Large intestine (tissue), 3 donors: Measurements from ENCODE around the gene CTNNA3. TPM values are rescaled to one million over a fixed set of nuclear protein-coding genes. Genes with fewer than 3 reads are reported as not detected.
"Not testable (repeated sequence)": the region's sequence is repeated elsewhere in the genome, so short reads cannot be mapped to it uniquely, and the experiment has no call there.

Experiments used
- DNase-seq, 2 donors: peaks; one replicate each; pipeline versions ENCODE4 v3.0.0 to v3.0.0-alpha.2; 2013
- H3K27ac ChIP-seq: one replicate; pipeline ENCODE4 v1.5.1; 2013; ENCODE audit warnings: low read length
- H3K27me3 ChIP-seq: 2 replicates; pipeline ENCODE4 v1.6.1; 2013; ENCODE audit warnings: low read length; ENCODE audit not compliant: control insufficient read depth, insufficient read depth
- H3K36me3 ChIP-seq: 2 replicates; pipeline ENCODE4 v1.6.1; 2013; ENCODE audit warnings: low read length; ENCODE audit not compliant: control insufficient read depth, insufficient read depth
- H3K4me1 ChIP-seq: one replicate; pipeline ENCODE4 v1.6.1; 2013; ENCODE audit warnings: low read length; ENCODE audit not compliant: control insufficient read depth, insufficient read depth
- H3K4me3 ChIP-seq: one replicate; pipeline ENCODE4 v1.5.1; 2013; ENCODE audit warnings: low read length
- H3K9me3 ChIP-seq: one replicate; pipeline ENCODE4 v1.6.1; 2013; ENCODE audit warnings: mild to moderate bottlenecking, low read depth, low read length, moderate library complexity; ENCODE audit not compliant: control insufficient read depth
- WGBS: methylation state at CpG from one replicate; pipeline ENCODE4 v1.1.5; 2013; ENCODE audit warnings: low lambda C conversion rate; ENCODE audit not compliant: insufficient coverage; 5-methylcytosine and 5-hydroxymethylcytosine counted together
- polyA plus RNA-seq: library from polyadenylated mRNA; unstranded; fragments of 120-200 nt; gene quantifications from one replicate; pipeline ENCODE4 v1.2.1, GENCODE V29; 2013

CTNNA3 gene
- polyA plus RNA-seq, 1 donor = 2.3 TPM

DNA sequence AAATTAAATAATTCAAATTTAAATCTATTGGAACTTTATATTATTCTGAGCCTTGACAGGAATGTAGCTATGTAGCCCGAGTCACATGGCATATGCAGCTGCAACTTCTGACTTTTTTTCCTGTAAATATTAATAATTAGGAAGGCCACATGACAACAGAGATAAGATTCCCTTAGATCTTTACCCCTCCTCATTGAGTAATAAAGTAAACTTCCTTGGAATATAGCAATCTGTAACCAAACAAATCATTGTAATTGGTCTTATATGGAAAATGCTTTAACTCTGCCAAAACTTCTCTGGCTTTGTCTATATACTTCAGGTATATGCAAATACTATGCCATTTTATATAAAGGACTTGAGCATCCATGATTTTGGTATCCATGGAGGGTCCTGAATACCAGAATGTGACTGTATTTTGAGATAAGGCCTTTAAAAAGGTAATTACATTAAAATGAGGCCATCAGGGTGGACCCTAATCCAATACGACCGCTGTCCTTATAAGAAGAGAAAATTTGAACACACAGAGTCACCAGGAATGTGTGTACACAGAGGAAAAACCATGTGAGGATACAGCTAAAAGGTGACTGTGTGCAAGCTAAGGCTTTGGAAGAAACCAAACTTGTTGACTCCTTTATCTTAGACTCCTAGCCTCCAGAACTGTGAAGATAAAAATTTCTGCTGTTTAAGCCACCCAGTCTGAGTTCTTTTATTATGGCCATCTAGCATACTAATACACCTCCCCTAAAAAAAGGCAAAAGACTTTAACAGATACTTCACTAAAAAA, 222.0 kb downstream of the CTNNA3 start:
- Histone ChIP-seq H3K27me3 (no peaks in the 10 kb centered on the region), H3K4me1 (no peaks in the 10 kb centered on the region), H3K36me3 (no peaks in the 10 kb centered on the region), H3K9me3 (peaks cover 16% of the 10 kb centered on the region), H3K27ac (no peak overlapping the region), H3K4me3 (no peak overlapping the region)
- 30% methylated on average over 2 of the region's 3 CpGs for WGBS
- peak in 1 of 2 donors; percentile 10 for DNase-seq

DNA sequence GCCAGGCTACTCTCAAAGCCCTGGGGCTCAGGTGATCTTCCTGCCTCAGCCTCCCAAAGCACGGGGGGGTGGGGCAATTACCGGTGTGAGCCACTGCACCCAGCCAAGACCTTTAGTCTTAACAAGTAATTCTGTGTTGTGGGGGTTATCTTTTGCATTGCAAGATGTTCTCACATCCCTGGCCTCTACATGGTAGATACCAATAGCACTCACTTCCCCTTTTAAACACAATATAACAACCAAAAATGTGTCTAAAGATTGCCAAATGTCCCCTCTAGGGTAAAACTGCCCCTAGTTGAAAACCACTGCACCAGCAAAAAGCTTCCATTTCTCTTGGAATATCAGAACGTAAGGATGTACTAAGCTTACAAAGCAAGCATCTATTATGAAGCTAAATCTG, 225.0 kb downstream of the CTNNA3 start:
- Histone ChIP-seq H3K27me3 (no peaks in the 10 kb centered on the region), H3K36me3 (no peaks in the 10 kb centered on the region), H3K4me3 (no peak overlapping the region), H3K9me3 (peaks cover under 1% of the 10 kb centered on the region), H3K27ac (no peak overlapping the region), H3K4me1 (no peaks in the 10 kb centered on the region)
- no CpG with 5 or more reads among the region's 3 CpGs for WGBS
- no peak for DNase-seq

DNA sequence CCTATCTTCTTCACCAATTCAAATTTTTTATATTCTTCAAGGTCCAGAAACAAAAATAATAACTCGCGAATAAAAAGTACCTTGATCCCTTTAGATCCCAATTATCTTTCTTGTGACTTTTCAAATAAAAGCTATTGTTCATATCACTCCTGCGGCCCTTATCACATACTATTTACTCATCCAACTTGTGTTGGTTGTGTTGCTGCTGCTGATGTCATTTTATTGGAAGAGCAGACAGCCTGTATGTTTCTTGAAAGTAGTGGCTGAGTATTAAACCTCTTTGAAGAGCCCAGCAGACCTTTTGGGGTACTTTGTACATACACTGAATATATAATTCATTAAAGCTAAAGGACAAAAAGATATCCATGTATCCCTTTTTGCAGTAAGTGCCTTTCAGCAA, 231.7 kb downstream of the CTNNA3 start:
- Histone ChIP-seq H3K27ac (no peak overlapping the region), H3K9me3 (no peaks in the 10 kb centered on the region), H3K36me3 (no peaks in the 10 kb centered on the region), H3K27me3 (no peaks in the 10 kb centered on the region), H3K4me3 (no peak overlapping the region), H3K4me1 (no peaks in the 10 kb centered on the region)
- no peak for DNase-seq
- 40% methylated on average over 1 of the region's 3 CpGs for WGBS

DNA sequence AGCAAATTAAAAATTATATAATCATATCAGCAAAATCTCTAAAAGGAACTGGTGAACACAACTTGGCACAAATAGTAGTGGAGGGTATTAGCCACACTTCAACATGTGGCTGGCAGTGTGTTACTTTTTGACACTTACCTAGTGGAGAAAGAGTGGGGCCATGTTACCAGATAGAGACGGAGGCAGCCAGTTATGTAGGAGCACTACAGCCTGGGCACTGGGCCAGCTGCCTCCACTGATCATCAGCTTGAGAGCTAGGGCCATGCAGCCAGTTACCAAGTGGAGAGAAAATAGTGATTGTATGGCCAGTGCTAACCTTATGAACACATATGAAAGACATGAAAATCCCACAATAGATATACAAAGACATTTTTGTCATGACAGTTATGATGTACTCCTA, 243.1 kb downstream of the CTNNA3 start:
- Histone ChIP-seq H3K36me3 (no peaks in the 10 kb centered on the region), H3K27me3 (no peaks in the 10 kb centered on the region), H3K4me1 (no peaks in the 10 kb centered on the region), H3K9me3 (peaks cover 2% of the 10 kb centered on the region), H3K4me3 (no peak overlapping the region), H3K27ac (no peak overlapping the region)
- no peak for DNase-seq
- no CpG with 5 or more reads among the region's 1 CpG for WGBS

DNA sequence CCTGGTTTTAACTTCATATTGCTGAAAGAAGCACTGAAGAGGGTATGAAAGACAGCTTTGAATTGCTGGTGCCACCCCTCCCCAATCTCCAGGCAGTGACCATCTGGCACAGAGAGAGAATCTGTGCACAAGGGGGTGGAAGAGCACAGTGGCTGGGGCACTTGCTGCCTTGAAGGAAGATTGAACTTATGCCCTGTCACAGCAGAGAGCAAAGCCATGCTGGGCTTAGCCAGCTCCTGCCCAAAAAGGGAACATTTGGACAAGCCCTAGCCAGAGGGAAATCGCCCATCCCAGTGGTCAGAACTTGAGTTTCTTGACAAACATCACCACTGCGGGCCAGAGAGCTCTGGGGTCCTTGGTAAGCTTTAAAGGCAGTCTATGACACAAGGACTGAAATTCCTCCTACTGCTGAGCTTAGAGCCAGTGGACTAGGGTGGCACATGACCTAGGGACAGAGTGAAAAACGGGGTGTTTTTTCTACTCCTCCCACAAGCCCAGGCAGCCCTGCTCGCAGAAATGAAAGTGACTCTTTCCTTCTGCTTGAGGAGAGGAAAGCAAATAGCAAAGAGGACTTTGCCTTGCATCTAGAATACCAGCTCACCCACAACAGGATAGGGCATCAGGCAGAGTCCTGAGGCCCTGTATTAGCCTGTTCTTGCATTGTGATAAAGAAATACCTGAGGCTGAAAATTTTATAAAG, 257.2 kb downstream of the CTNNA3 start:
- H3K4me1 ChIP-seq = no peaks in the 10 kb centered on the region
- peak; percentile 53 to 78 for DNase-seq
- H3K9me3 ChIP-seq = peaks cover 2% of the 10 kb centered on the region
- no peaks in the 10 kb centered on the region for H3K27me3 ChIP-seq
- WGBS = 100% methylated on average over 1 of the region's 4 CpGs
- peak overlapping the region; percentile 37 for H3K27ac ChIP-seq
- no peaks in the 10 kb centered on the region for H3K36me3 ChIP-seq
- no peak overlapping the region for H3K4me3 ChIP-seq

DNA sequence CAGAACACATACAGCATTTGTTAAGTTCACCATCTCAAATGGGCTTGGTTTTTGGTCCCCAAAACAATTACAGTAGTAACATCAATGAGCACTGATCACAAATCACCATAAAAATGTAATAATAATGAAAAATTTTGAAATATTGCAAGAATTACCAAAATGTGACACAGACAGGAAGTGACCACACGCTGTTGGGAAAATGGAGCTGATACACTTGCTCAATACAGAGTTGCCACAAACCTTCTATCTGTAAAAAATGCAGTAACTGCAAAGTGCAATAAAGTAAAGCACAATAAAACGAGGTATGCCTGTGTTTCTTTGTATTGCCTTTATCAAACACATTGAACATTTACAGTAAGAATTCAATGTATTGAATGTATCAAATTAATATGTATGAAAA, 262.7 kb downstream of the CTNNA3 start:
- DNase-seq = peak in 1 of 2 donors; percentile 6
- 78% methylated on average over 1 of the region's 2 CpGs for WGBS
- no peaks in the 10 kb centered on the region for H3K36me3 ChIP-seq

DNA sequence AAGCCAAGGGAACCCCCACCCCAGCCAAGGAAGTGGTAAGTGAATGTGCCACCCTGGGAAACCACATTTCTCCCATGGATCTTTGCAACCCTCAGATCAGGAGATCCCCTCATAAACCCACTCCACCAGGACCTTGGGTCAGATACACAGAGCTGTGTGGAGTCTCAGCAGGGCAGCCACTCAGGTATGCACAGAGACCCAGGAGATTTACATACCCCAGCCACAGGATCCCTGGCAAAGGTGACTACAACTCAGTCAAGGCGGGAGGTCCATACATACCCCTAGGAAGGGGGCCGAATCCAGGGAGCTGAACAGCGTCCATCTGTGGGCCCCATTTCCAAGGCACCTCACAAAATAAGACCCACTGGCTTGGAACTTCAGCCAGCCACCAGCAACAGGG, 293.4 kb downstream of the CTNNA3 start:
- Histone ChIP-seq H3K36me3 (no peaks in the 10 kb centered on the region), H3K9me3 (no peaks in the 10 kb centered on the region), H3K4me1 (no peaks in the 10 kb centered on the region), H3K27me3 (no peaks in the 10 kb centered on the region), H3K4me3 (no peak overlapping the region), H3K27ac (no peak overlapping the region)
- WGBS = no CpG with 5 or more reads among the region's 3 CpGs
- DNase-seq = no peak

More for the DNA sequence above, 262.7 kb downstream of the CTNNA3 start:
- H3K4me3 ChIP-seq = no peak overlapping the region
- H3K27me3 ChIP-seq = no peaks in the 10 kb centered on the region
- H3K4me1 ChIP-seq = no peaks in the 10 kb centered on the region
- H3K27ac ChIP-seq = no peak overlapping the region
- H3K9me3 ChIP-seq = no peaks in the 10 kb centered on the region

DNA sequence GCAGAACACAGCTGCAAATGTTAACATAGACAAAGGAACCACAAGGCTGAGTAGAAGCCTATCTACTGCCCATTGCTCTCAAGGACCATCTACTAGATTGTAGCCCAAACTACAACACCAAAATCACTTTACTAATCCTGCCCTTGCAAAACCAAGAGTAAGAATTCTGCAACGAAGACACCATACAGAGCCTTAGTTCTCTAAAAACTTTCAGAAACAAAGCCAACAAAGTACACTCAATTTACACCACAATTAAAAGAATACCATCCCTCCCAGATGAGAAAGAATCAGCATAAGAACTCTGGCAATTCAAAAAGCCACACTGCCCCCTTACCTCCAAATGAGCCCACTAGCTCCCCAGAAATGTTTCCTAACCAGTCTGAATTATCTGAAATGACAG, 294.3 kb downstream of the CTNNA3 start:
- H3K9me3 ChIP-seq = no peaks in the 10 kb centered on the region

DNA sequence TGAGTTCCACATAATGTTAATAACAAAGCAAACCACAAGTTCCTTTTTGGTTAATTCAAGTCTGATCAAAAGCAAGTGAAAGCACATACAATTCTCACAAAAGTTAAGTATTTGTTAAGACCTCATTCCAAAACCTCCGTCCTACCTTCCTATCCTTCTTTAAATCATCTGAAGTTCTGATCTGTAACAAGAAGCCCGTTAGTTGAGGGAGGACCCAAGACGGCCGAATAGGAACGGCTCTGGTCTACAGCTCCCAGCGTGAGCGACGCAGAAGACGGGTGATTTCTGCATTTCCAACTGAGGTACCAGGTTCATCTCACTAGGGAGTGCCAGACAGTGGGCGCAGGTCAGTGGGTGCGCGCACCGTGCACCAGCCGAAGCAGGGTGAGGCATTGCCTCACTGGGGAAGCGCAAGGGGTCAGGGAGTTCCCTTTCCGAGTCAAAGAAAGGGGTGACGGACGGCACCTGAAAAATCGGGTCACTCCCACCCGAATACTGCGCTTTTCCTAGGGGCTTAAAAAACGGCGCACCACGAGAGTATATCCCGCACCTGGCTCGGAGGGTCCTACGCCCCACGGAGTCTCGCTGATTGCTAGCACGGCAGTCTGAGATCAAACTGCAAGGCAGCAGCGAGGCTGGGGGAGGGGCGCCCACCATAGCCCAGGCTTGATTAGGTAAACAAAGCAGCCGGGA, 309.0 kb downstream of the CTNNA3 start:
- H3K4me3 ChIP-seq = peak overlapping the region; percentile 16
- H3K27ac ChIP-seq, H3K4me1 ChIP-seq, H3K27me3 ChIP-seq, H3K9me3 ChIP-seq, H3K36me3 ChIP-seq, DNase-seq: not testable (repeated sequence)
- no CpG with 5 or more reads among the region's 33 CpGs for WGBS

More for the DNA sequence above, 294.3 kb downstream of the CTNNA3 start:
- Histone ChIP-seq H3K4me1 (no peaks in the 10 kb centered on the region), H3K27ac (no peak overlapping the region), H3K4me3 (no peak overlapping the region), H3K36me3 (no peaks in the 10 kb centered on the region), H3K27me3 (no peaks in the 10 kb centered on the region)
- DNase-seq = no peak
- WGBS = no CpG with 5 or more reads among the region's 1 CpG

DNA sequence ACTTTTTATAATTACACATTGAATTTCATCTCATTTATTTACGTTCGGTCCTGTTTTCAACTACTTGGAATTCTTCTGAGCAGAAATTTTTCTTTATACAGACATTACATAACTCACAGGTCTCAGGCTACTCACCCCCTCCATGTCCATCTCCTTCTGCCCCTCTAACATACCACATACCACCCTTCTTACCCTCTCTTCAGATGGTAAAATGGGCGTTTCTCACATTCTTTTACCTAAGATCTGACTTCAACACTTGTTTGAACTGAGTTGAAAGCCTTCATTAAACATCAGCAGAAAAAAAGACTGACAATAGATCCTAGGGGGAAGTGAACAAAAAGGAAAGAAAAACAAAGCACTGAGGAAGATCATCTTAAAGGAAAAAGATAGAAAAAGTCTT, 309.7 kb downstream of the CTNNA3 start:
- Histone ChIP-seq H3K4me1 (no peaks in the 10 kb centered on the region), H3K36me3 (no peaks in the 10 kb centered on the region), H3K4me3 (no peak overlapping the region), H3K9me3 (no peaks in the 10 kb centered on the region), H3K27ac (no peak overlapping the region), H3K27me3 (no peaks in the 10 kb centered on the region)
- 100% methylated on average over 2 of the region's 3 CpGs for WGBS
- DNase-seq = no peak
